Activated naive CD4-positive, alpha-beta T cell treated with anti-CD3 and anti-CD28 coated beads, Interleukin-2, amount 50 U/mL, for 24 hours (primary cell): ENCODE measurements around the gene KIAA0319L.
A peak's percentile ranks its signal among the peaks of the same experiment; 100 is the strongest.
"Not testable (repeated sequence)": the region's sequence is repeated elsewhere in the genome, so short reads cannot be mapped to it uniquely, and the experiment has no call there.

Source experiments
- H3K27ac Mint-ChIP-seq: one replicate; pipeline ENCODE4 v1.8.0; 2021; ENCODE audit warnings: mild to moderate bottlenecking, mixed read lengths
- H3K27me3 Mint-ChIP-seq: one replicate; pipeline ENCODE4 v1.8.0; 2021; ENCODE audit warnings: mixed read lengths
- H3K36me3 Mint-ChIP-seq: one replicate; pipeline ENCODE4 v1.8.0; 2021; ENCODE audit warnings: mixed read lengths
- H3K4me1 Mint-ChIP-seq: one replicate; pipeline ENCODE4 v1.8.0; 2021; ENCODE audit warnings: mixed read lengths
- H3K4me3 Mint-ChIP-seq: one replicate; pipeline ENCODE4 v1.8.0; 2021; ENCODE audit warnings: mild to moderate bottlenecking, mixed read lengths
- H3K9me3 Mint-ChIP-seq: one replicate; pipeline ENCODE4 v1.8.0; 2021; ENCODE audit warnings: mixed read lengths

The KIAA0319L gene

DNA sequence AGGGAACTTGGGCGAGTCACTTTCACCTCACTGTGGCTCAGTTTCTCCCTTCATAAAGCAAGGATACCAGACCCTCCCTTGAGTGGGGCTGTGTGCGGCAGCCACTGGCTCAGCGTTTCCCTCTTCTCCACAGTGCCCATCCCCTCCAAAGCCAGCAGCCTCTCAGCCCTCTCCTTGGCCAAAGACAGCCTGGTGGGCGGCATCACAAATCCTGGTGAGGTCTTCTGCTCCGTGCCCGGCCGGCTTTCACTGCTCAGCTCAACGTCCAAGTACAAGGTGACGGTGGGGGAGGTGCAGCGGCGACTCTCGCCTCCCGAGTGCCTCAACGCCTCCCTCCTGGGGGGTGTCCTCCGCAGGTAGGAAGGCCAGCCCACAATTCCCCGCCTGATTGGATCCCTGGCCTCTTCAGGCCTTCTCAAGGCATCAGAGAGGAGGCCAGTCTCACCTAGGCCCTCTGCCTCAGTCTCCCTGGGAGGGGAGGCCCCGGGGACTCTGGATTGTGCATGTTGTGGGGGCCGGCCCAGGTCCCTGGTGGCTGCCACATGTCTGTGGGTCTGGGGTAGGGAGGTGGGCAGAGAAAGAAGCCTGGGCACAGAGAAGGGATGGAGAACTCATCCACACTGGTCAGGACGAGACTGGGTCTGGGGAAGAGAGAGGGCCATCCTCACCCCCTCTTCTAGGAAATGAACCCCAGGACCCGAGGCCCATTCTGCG, 31.2 kb upstream of the KIAA0319L start:
- Mint-ChIP-seq H3K4me1 (no peaks in the 10 kb centered on the region), H3K4me3 (no peak overlapping the region), H3K9me3 (no peaks in the 10 kb centered on the region), H3K27ac (no peak overlapping the region), H3K27me3 (no peaks in the 10 kb centered on the region), H3K36me3 (no peaks in the 10 kb centered on the region)

DNA sequence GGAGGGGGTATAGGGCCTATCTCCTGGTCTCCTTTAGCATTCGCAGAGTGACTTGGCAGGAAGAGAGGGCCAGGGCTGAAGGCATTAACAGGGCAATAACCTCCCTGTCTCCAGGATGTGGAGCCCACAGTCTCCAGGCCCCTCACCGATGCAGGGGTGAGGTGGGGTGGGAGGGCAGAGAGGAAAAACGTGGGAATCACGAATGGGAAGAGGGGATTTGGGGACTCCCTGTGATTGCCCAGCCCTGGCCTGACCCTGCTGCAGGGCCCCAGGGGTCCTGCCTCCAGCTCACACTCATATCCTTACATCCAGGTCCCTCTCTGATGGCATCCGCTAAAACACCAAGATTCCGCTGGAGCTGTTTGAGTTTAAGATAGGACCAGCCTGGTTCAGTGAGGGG, 30.5 kb upstream of the KIAA0319L start:
- Mint-ChIP-seq H3K27ac (no peak overlapping the region), H3K4me1 (no peaks in the 10 kb centered on the region), H3K27me3 (no peaks in the 10 kb centered on the region), H3K4me3 (no peak overlapping the region), H3K9me3 (no peaks in the 10 kb centered on the region), H3K36me3 (no peaks in the 10 kb centered on the region)

DNA sequence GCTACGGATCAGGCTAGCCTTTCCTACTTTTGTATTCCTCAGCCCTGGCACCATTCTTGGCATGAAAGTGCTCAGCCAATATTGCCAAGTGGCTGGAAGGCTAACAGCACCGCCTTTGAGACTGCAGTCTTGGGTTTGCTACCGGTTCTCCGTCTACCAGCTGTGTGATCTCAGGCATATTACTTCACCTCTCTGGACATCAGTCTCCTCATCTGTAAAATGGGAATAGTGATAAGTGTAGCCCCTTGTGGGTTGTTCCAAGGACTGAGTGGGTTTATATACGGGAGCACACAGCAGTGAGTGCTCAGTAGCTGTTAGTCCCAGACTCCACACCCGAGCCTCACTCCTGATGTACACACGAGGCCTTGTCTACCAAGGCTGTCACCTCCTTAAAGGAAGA, 29.6 kb upstream of the KIAA0319L start:
- H3K27ac Mint-ChIP-seq: no peak overlapping the region
- H3K9me3 Mint-ChIP-seq: no peaks in the 10 kb centered on the region
- H3K4me3 Mint-ChIP-seq: no peak overlapping the region
- H3K4me1 Mint-ChIP-seq: no peaks in the 10 kb centered on the region
- H3K27me3 Mint-ChIP-seq: no peaks in the 10 kb centered on the region
- H3K36me3 Mint-ChIP-seq: no peaks in the 10 kb centered on the region

DNA sequence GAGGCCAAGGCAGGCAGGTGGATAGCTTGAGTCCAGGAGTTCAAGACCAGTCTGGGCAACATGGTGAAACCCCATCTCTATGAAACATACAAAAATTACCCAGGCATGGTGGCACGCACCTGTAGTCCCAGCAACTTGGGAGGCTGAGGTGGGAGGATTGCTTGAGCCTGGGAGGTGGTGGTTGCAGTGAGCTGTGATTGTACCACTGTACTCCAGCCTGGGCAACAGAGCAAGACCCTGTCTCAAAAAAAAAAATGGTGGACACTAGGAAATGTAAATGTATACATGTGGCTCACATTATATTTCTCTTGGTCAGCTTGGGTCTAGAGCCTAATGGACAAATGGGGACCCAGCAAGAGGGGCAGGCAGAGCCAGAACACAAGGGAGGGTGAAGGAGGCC, 28.6 kb upstream of the KIAA0319L start:
- H3K27ac Mint-ChIP-seq, H3K9me3 Mint-ChIP-seq, H3K4me3 Mint-ChIP-seq, H3K27me3 Mint-ChIP-seq, H3K36me3 Mint-ChIP-seq, H3K4me1 Mint-ChIP-seq: not testable (repeated sequence)

DNA sequence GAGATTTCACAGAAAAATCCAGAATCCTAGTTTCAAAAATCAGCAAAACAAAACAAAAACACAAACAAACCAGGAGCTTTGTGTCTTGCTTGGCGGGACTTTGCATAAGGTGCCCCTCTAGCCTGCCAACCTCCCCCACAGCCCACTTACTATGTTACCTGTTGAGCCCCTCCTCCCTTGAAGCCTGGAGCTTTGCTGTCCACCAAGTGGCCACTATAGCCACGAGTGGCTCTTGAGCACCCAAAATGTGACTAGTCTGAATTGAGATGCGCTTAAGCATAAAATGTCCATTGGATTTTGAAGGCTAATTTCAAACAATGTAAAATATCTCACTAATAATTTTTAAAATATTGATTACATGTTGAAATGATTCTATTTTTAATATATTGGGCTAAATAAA, 28.1 kb upstream of the KIAA0319L start:
- H3K4me3 Mint-ChIP-seq: no peak overlapping the region
- H3K36me3 Mint-ChIP-seq: no peaks in the 10 kb centered on the region
- no peaks in the 10 kb centered on the region for H3K27me3 Mint-ChIP-seq
- H3K27ac Mint-ChIP-seq: no peak overlapping the region
- H3K4me1 Mint-ChIP-seq: no peaks in the 10 kb centered on the region
- no peaks in the 10 kb centered on the region for H3K9me3 Mint-ChIP-seq

DNA sequence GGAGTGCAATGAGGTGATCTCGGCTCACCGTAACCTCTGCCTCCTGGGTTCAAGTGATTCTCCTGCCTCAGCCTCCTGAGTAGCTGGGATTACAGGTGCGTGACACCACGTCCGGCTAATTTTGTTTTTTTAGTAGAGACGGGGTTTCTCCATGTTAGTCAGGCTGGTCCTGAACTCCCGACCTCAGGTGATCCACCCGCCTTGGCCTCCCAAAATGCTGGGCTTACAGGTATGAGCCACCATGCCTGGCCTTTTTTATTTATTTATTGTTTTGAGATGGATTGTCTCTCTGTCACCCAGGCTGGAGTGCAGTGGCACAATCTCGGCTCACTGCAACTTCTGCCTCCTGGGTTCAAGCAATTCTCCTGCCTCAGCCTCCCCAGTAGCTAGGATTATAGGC, 24.4 kb upstream of the KIAA0319L start:
- not testable (repeated sequence) for H3K27ac Mint-ChIP-seq, H3K27me3 Mint-ChIP-seq, H3K4me3 Mint-ChIP-seq, H3K36me3 Mint-ChIP-seq, H3K9me3 Mint-ChIP-seq
- peaks cover 10% of the 10 kb centered on the region for H3K4me1 Mint-ChIP-seq

DNA sequence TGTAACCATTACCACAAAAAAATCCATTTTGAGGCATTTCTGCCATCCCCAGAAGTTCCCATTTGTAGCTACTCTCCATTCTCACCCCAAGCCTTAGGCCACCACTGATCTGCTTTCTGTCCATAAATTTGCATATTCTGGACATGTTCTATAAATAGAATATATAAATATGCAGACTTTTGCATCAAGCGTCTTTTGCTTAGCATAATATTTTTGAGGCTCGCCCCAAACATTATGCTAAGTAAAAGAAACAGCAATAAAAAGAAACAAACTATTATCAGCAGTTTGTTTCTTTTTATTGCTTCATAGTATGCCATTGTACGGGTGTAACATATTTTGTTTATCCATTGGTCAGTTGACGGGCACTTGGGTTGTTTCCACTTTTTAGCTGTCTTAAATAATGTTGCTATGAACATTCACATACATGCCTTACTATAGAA, 23.8 kb upstream of the KIAA0319L start:
- Mint-ChIP-seq H3K27ac (no peak overlapping the region), H3K36me3 (no peaks in the 10 kb centered on the region), H3K9me3 (no peaks in the 10 kb centered on the region), H3K4me3 (no peak overlapping the region), H3K4me1 (peaks cover 15% of the 10 kb centered on the region), H3K27me3 (no peaks in the 10 kb centered on the region)

GRCh38 chr1:35577071-35577998, 20.1 kb upstream of the KIAA0319L start:
- H3K4me3 Mint-ChIP-seq: peak overlapping the region; percentile 91
- no peaks in the 10 kb centered on the region for H3K36me3 Mint-ChIP-seq
- peak overlapping the region; percentile 32 for H3K27ac Mint-ChIP-seq
- H3K9me3 Mint-ChIP-seq: no peaks in the 10 kb centered on the region
- H3K4me1 Mint-ChIP-seq: peaks cover 23% of the 10 kb centered on the region
- peaks cover 3% of the 10 kb centered on the region for H3K27me3 Mint-ChIP-seq

- not testable (repeated sequence) for H3K27me3 Mint-ChIP-seq, H3K36me3 Mint-ChIP-seq, H3K9me3 Mint-ChIP-seq
- H3K4me3 Mint-ChIP-seq: peak overlapping the region; percentile 83
- peak overlapping the region; percentile 76 for H3K27ac Mint-ChIP-seq
- peaks cover 23% of the 10 kb centered on the region for H3K4me1 Mint-ChIP-seq
These were observed 19.5 kb upstream of the KIAA0319L start for GRCh38 chr1:35576766-35577070.

- Mint-ChIP-seq H3K4me1 (peaks cover 23% of the 10 kb centered on the region), H3K27ac (peak overlapping the region; percentile 76), H3K36me3 (no peaks in the 10 kb centered on the region), H3K9me3 (no peaks in the 10 kb centered on the region), H3K4me3 (peak overlapping the region; percentile 83), H3K27me3 (peaks cover 3% of the 10 kb centered on the region)
These were observed 19.0 kb upstream of the KIAA0319L start for GRCh38 chr1:35576061-35576765.

DNA sequence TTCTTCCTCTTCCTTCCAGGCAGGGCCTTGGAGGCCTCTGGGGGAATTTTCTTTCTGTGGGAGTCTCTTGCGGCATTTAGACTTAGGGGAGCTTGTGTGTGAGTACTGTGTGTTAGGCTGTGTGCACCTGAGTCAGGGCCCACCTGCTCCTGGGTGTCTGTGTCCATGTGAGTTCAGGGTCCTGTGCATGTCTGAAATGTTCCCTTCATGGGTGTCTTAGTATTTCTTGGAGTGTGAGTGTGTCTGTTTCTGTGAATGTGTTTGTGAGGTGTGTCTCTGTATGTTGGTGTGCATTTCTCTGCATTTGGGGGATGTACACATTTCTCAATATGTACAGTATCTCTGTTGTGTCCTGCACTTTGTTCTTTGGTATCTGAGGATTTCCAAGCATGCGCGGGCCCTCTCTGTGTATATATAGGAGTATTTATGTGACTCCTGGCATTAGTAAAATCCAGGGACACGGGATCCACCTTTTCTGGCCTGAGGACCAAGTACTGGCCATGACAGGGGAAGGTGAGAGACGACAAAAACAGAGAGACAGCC, 18.3 kb upstream of the KIAA0319L start:
- H3K27me3 Mint-ChIP-seq: peaks cover 3% of the 10 kb centered on the region
- H3K27ac Mint-ChIP-seq: peak overlapping the region; percentile 56
- H3K36me3 Mint-ChIP-seq: no peaks in the 10 kb centered on the region
- peaks cover 24% of the 10 kb centered on the region for H3K4me1 Mint-ChIP-seq
- H3K4me3 Mint-ChIP-seq: peak overlapping the region; percentile 12
- no peaks in the 10 kb centered on the region for H3K9me3 Mint-ChIP-seq

DNA sequence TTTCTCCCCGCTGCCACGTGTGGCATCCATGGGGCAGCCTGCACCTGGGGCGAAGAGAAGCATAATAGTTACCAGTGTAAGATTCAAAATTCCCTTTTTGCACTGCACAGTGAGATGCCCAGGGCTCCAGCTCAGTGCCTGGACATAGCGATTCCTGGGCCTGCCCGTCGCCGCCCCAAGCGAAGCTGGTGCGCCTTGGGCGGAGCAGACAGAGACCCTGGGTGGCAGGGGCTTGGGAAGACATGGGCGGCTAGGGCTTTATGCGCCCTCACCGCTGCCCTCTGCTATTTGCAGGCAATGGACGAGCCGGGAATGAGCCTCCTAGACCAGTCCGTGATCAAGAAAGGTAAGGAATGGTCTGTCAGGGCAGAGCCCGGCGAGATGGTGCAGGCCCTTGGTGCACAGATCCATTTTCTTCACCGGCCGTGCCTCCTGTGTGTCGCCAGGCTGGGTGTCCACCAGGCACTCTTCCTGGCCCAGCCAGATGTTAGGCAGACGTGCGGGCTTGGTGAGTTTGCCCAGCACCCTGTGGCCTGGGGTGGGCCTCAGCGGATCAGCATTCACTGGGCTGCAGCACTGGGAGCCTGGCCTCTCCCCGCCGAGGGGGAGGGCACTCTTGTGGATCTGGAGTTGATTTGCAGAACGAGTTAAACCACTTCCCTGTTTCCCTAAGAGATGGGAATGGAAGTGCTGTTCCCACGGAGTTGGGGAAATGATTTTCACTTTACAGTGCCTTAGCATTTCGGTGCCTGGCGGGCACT, 17.6 kb upstream of the KIAA0319L start:
- no peak overlapping the region for H3K4me3 Mint-ChIP-seq
- peaks cover 3% of the 10 kb centered on the region for H3K27me3 Mint-ChIP-seq
- H3K36me3 Mint-ChIP-seq: no peaks in the 10 kb centered on the region
- no peak overlapping the region for H3K27ac Mint-ChIP-seq
- H3K9me3 Mint-ChIP-seq: no peaks in the 10 kb centered on the region
- peaks cover 30% of the 10 kb centered on the region for H3K4me1 Mint-ChIP-seq

DNA sequence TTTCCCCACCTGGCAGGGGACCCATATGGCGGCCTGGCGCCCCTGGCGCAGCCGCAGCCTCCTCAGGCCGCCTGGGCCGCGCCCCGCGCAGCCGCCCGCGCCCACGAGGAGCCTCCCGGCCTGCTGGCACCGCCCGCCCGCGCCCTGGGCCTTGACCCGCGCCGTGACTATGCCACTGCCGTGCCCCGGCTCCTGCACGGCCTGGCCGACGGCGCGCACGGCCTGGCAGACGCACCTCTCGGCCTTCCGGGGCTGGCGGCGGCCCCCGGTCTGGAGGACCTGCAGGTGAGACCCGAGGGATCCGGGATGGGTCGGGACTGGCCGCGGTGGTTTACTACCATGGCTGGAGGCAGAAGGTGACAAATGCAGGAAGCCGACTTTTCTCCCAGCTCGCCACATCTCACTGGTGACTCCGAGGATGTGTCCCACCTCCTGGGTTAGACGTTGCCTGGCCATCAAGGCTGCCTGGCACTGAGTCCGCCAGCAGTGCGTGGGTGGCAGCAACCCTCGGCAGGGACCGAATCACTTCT, 17.0 kb upstream of the KIAA0319L start:
- Mint-ChIP-seq H3K27me3 (peaks cover 3% of the 10 kb centered on the region), H3K4me1 (peaks cover 33% of the 10 kb centered on the region), H3K4me3 (no peak overlapping the region), H3K27ac (no peak overlapping the region), H3K9me3 (no peaks in the 10 kb centered on the region), H3K36me3 (no peaks in the 10 kb centered on the region)

DNA sequence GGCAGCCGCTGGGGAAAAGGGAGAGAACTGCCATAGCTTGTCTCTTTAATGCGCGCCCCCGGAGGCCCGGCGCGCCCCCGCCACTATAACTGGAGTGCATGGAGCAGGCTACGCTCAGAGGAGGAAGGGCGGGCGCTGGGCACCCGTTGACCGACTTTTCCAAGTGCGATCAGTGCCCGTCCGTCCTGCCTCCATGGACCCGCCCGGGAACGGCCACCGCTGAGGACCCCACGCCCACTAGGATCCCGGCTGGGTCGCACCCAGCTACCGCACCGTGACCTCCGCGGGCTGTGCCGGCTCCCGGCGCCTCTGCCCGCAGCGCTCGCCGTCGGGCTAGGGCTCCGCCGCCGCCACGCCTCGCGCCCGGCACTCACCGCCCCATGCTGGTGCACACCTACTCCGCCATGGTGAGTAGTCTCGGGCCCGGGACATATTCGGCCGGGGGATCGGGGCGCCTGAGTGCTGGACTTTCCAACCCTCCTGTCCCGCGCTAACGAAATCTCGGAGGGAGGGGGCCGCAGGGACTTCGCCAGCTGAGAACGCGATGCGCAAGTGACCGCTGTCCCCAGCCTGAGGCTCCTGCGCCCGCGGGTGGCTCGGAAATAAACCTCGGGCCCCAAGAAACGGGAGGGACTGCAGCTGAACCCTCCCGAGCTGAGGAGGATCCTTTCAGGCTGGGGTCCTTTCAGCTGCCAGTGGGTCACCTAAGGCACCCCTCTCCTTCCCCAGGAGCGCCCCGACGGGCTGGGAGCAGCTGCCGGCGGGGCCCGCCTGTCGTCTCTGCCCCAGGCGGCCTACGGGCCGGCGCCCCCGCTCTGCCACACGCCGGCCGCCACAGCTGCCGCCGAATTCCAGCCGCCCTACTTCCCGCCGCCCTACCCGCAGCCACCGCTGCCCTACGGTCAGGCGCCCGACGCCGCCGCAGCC, 16.3 kb upstream of the KIAA0319L start, which contains the start of gene TFAP2E:
Gene TFAP2E (plus strand): TSS at position 117 of the 927 bp plus-strand sequence. CDS start 264 bp downstream, at position 381.
- no peak within 1 kb of the TSS for H3K27ac Mint-ChIP-seq
- H3K9me3 Mint-ChIP-seq: no peaks in the 10 kb centered on the region
- H3K27me3 Mint-ChIP-seq: peaks cover 3% of the 10 kb centered on the region
- peaks cover 38% of the 10 kb centered on the region for H3K4me1 Mint-ChIP-seq
- H3K4me3 Mint-ChIP-seq: no peak within 1 kb of the TSS
- no peaks in the 10 kb centered on the region for H3K36me3 Mint-ChIP-seq
